ENCODE data around the gene BBS12.

- TF ChIP-seq CTCF (IDR thresholded peaks at IDR 0.05) (no peak), REST (IDR thresholded peaks at IDR 0.05; ENCODE audit: insufficient read depth in 1 of 2, low read depth in 2 of 2, low read length in 1 of 2) (no peak), SIN3A (IDR thresholded peaks at IDR 0.05; ENCODE audit: borderline replicate concordance, insufficient read depth, low read depth, low read length) (no peak)
Observed at GRCh38 chr4:122775987-122776836, 43.7 kb downstream of the BBS12 start.

Data from Panc1 (cell line).